BLaER1 treated with 17β-estradiol and CSF1 and Interleukin-3, amounts not matched to agents 10 nM and 100 nM (cell line): ENCODE data around the gene ATF6B.
"Not testable (repeated sequence)": the region's sequence is repeated elsewhere in the genome, so short reads cannot be mapped to it uniquely, and the experiment has no call there.

ENCODE experiments used
- H3K27ac ChIP-seq, 11 experiments: shearing (Covaris generic); formaldehyde crosslinking; 2 replicates each; pipeline ENCODE4 v1.8.1; 2022
- H3K27me3 ChIP-seq, 11 experiments: shearing (Covaris generic); formaldehyde crosslinking; 2 replicates each; pipeline ENCODE4 v1.8.1; 2022
- H3K36me3 ChIP-seq, 11 experiments: shearing (Covaris generic); formaldehyde crosslinking; 2 replicates each; pipeline ENCODE4 v1.8.1; 2022
- H3K4me1 ChIP-seq, 10 experiments: shearing (Covaris generic); formaldehyde crosslinking; 2 replicates each; pipeline ENCODE4 v1.8.1; 2022
- H3K4me2 ChIP-seq, 11 experiments: shearing (Covaris generic); formaldehyde crosslinking; 2 replicates each; pipeline ENCODE4 v1.8.1; 2022
- H3K4me3 ChIP-seq, 10 experiments: shearing (Covaris generic); formaldehyde crosslinking; 2 replicates each; pipeline ENCODE4 v1.8.1; 2022
- H3K9ac ChIP-seq, 11 experiments: shearing (Covaris generic); formaldehyde crosslinking; 2 replicates each; pipeline ENCODE4 v1.8.1; 2022
- H3K9me3 ChIP-seq, 11 experiments: shearing (Covaris generic); formaldehyde crosslinking; replicated peaks in 1 of 11; 2 replicates each; pipeline ENCODE4 v1.8.1; 2022
- H4K20me1 ChIP-seq, 11 experiments: shearing (Covaris generic); formaldehyde crosslinking; 2 replicates each; pipeline ENCODE4 v1.8.1; 2022
- Cebpa-rat ChIP-seq, 11 experiments: shearing (Covaris generic); IDR thresholded peaks; 2 replicates each; pipeline ENCODE4 v1.8.1; 2022

The ATF6B gene

DNA sequence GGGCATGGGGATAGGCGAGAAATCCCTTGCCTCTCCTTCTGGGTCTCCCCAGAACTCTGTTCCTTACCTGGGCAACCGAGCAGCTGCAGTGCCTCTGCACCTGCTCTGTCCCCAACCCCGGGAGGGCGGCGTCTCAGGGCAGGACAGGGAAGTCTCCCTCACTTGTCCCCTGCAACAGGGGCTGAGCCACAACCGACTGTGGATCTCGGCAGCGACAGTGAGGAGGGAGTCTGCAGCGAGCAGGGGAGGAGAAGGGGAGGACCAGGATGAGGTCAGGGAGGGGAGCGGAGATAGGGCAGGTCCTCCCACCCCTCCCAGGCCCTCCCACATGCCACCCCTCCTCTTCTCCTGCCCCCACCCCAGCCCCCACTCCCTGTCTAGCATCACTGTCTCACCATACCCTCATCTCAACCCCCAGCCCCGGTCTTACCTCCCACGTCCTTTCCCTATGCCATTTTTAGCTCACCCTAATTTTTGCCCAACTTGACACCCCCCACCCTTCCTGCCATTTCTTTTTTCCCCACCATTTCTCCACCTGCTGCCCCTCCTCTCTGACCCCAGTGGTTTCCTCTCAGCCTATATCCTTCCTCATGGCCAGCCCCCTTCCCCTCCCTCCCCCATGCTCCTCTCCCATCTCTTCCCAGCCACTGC, 18.8 kb downstream of the ATF6B start, which contains the start of gene TNXB:
Gene TNXB, minus strand, starts transcription at position 225 of the 651 bp plus-strand sequence. CDS start 11,140 bp downstream, outside the sequence.
- H3K9ac ChIP-seq, result peak within 1 kb of the TSS in 3 of 11 experiments; percentile 13 to 29 (median 28); a peak in 4 of 22 replicates
- H3K9me3 ChIP-seq, result no peaks in the 10 kb centered on the region

DNA sequence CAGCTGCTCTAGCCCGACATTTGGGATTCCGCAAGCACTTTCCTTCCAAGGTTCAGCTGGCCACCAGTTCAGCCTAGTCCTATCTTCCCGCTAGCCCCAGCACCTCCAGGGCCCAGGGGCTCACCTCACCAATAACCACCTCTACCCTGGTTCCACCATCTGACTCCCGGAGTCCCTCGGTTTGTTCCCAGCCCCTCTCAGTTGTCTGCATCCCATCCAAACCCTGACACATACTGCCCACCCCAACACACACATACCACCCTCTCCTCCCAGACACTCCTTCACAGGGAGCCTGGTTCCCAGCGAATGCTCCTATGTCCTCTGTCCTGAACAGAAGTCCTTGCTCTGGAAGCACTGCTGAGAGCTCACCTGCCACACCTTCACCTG, 19.3 kb downstream of the ATF6B start:
- H3K27ac ChIP-seq, result no peak overlapping the region
- no peaks in the 10 kb centered on the region for H3K27me3 ChIP-seq
- no peaks in the 10 kb centered on the region for H3K9me3 ChIP-seq
- peak overlapping the region in 3 of 11 experiments; percentile 13 to 29 (median 28); a peak in 3 of 22 replicates for H3K9ac ChIP-seq
- H4K20me1 ChIP-seq, result peaks cover 0 to 31% (median 0%) of the 10 kb centered on the region in 11 experiments; a peak in 5 of 22 replicates
- H3K4me3 ChIP-seq, result no peak overlapping the region
- H3K36me3 ChIP-seq, result peaks cover 3 to 33% (median 21%) of the 10 kb centered on the region in 11 experiments; a peak in 19 of 22 replicates
- peaks cover 34 to 49% (median 36%) of the 10 kb centered on the region in 10 experiments for H3K4me1 ChIP-seq
- peak overlapping the region; percentile 57 to 78 (median 72) for H3K4me2 ChIP-seq
- TF ChIP-seq Cebpa-rat (IDR thresholded peaks at IDR 0.05), result no peak

More for the DNA sequence above, 18.8 kb downstream of the ATF6B start, which contains the start of gene TNXB:
- Histone ChIP-seq H3K4me2 (peak within 1 kb of the TSS; percentile 57 to 78 (median 72)), H3K4me3 (no peak within 1 kb of the TSS), H3K27ac (0 out of 22 replicates have a peak within 1 kb of the TSS, but pooled peaks of 2 of the 11 experiments have one; percentile 4 to 15), H3K36me3 (peaks cover 5 to 38% (median 25%) of the 10 kb centered on the region in 11 experiments; a peak in 19 of 22 replicates), H4K20me1 (peaks cover 0 to 31% (median 0%) of the 10 kb centered on the region in 11 experiments; a peak in 5 of 22 replicates), H3K4me1 (peaks cover 34 to 49% (median 36%) of the 10 kb centered on the region in 10 experiments), H3K27me3 (no peaks in the 10 kb centered on the region)
- no peak for TF ChIP-seq Cebpa-rat (IDR thresholded peaks at IDR 0.05)

DNA sequence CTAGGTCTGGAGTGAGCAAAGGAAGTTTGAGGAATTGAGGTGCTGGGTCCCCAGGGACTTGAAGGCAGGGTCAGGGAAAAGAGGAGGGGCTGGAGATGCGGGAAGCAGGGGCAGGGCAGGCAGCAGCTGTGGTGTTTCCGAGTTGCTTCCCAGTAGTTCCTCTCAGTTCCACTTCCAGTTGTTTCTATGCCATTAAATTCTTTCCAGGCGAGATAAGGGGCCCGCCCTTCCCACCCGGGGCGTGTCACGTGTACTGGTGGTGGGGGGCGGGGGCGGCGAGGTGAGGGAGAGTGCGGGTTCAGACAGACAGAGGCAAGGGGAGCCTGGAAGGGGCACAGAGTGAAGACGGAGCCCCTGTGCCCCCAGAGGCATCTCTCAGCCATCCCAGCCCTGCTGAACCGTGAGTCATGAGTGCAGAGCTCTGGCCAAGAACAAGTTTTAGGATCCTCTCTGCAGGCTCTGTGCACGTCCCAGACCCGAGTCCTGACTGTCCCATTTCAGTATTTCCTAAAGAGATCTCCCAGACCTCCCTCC, 19.9 kb downstream of the ATF6B start:
- no peak overlapping the region for H3K4me3 ChIP-seq
- H3K9ac ChIP-seq, result peak overlapping the region in 1 of 11 experiments; percentile 28; a peak in 2 of 22 replicates

DNA sequence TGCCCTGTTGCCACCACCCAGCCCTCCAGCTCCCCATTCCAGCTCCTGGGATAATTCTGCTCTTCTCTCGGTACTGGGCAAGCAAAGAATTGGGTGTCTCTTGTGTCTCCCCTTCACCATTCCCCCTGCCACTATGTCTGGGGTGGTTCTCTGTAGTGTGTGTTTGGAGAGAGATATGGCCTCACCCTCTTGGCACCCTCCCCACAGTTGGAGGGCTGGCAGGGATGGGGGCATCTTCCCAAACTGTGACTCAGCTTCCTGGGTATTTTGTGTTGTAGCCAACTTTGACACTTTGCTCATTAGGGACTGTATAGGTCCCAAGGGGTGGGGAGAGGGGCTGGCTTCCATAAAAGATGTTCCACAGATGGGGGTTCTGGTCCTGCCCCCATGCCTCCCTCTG, 20.6 kb downstream of the ATF6B start:
- no peaks in the 10 kb centered on the region for H3K27me3 ChIP-seq
- H3K27ac ChIP-seq, result no peak overlapping the region
- peaks cover 34 to 44% (median 36%) of the 10 kb centered on the region in 10 experiments for H3K4me1 ChIP-seq
- TF ChIP-seq Cebpa-rat (IDR thresholded peaks at IDR 0.05), result no peak
- no peaks in the 10 kb centered on the region for H3K9me3 ChIP-seq
- H3K36me3 ChIP-seq, result peaks cover 0 to 20% (median 15%) of the 10 kb centered on the region in 11 experiments; a peak in 17 of 22 replicates
- peaks cover 0 to 22% (median 0%) of the 10 kb centered on the region in 11 experiments; a peak in 5 of 22 replicates for H4K20me1 ChIP-seq
- peak overlapping the region; percentile 57 to 78 (median 72); a peak in 21 of 22 replicates for H3K4me2 ChIP-seq
- peak overlapping the region in 1 of 11 experiments; percentile 28; a peak in 1 of 22 replicates for H3K9ac ChIP-seq
- H3K4me3 ChIP-seq, result no peak overlapping the region

More for the DNA sequence above, 19.9 kb downstream of the ATF6B start:
- H4K20me1 ChIP-seq, result peaks cover 0 to 27% (median 0%) of the 10 kb centered on the region in 11 experiments; a peak in 5 of 22 replicates
- no peak overlapping the region for H3K27ac ChIP-seq
- no peaks in the 10 kb centered on the region for H3K9me3 ChIP-seq
- no peaks in the 10 kb centered on the region for H3K27me3 ChIP-seq
- TF ChIP-seq Cebpa-rat (IDR thresholded peaks at IDR 0.05), result no peak
- H3K4me1 ChIP-seq, result peaks cover 34 to 46% (median 36%) of the 10 kb centered on the region in 10 experiments
- peak overlapping the region; percentile 57 to 78 (median 72) for H3K4me2 ChIP-seq
- H3K36me3 ChIP-seq, result peaks cover 0 to 27% (median 15%) of the 10 kb centered on the region in 11 experiments; a peak in 17 of 22 replicates

DNA sequence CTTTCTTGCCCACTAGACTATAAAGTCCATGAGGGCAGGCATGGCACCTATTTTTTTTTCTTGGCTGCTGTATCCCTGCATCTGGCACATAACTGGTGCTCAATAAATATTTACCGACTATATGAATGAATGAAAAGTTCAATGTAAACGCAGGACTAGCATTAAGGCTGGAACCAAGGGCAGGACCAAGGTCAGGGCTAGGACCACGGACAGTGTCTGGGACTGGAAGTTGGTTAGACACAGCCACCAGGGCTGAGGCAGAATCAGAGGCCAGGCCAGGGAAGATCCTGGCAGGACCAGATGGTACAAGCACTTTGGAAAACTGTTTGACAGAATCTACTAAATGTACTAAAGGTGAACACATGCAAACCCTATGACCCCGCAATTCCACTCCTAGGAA, 22.6 kb downstream of the ATF6B start:
- H3K27me3 ChIP-seq, result no peaks in the 10 kb centered on the region
- H3K9me3 ChIP-seq, result no peaks in the 10 kb centered on the region
- peaks cover 0 to 16% (median 0%) of the 10 kb centered on the region in 11 experiments; a peak in 5 of 22 replicates for H4K20me1 ChIP-seq
- peaks cover 0 to 2% (median 0%) of the 10 kb centered on the region in 11 experiments; a peak in 2 of 22 replicates for H3K36me3 ChIP-seq
- TF ChIP-seq Cebpa-rat (IDR thresholded peaks at IDR 0.05), result no peak
- H3K4me3 ChIP-seq, result no peak overlapping the region
- no peak overlapping the region for H3K27ac ChIP-seq
- H3K4me2 ChIP-seq, result no peak overlapping the region
- H3K4me1 ChIP-seq, result peaks cover 30 to 36% (median 32%) of the 10 kb centered on the region in 10 experiments
- no peak overlapping the region for H3K9ac ChIP-seq

DNA sequence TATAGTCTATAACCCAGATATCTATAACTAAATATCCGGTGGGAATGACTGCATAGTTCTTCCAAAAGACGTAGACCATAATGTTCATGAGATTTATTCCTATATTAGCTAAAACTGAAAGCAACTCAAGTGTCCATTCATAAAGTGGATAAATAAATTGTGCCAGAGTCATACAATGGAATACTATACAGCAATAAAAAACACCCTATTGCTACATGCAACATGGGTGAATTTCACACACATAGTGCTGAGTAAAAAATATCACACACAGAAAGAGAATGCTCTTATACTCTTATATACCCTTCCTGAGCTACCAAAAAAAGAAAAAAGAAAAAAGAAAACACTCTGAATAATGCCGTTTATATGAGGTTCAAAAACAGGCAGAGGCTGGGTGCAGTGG, 25.8 kb downstream of the ATF6B start:
- Histone ChIP-seq H4K20me1 (no peaks in the 10 kb centered on the region; a peak in 2 of 22 replicates), H3K4me1 (peaks cover 0 to 10% (median 1%) of the 10 kb centered on the region in 10 experiments; a peak in 14 of 20 replicates), H3K9ac (no peak overlapping the region), H3K27ac (no peak overlapping the region), H3K36me3 (no peaks in the 10 kb centered on the region), H3K4me3 (no peak overlapping the region), H3K9me3 (no peaks in the 10 kb centered on the region), H3K4me2 (no peak overlapping the region), H3K27me3 (no peaks in the 10 kb centered on the region)
- no peak for TF ChIP-seq Cebpa-rat (IDR thresholded peaks at IDR 0.05)

DNA sequence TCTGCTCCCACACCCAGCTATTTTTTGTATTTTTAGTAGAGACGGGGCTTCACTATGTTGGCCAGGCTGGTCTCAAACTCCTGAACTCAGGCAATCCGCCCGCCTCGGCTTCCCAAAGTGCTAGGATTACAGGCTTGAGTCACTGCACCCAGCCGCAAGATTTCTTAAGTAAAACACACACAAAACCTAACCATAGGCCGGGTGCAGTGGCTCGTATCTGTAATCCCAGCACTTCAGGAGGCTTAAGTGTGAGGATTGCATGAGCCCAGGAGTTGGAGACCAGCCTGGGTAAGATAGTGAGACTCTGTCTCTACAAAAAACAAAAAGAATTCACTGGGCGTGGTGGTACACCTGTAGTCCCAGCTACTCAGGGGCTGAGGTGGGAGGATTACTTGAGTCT, 27.8 kb downstream of the ATF6B start:
- H3K4me3 ChIP-seq, H3K4me1 ChIP-seq, H3K9me3 ChIP-seq, H4K20me1 ChIP-seq, H3K27ac ChIP-seq, H3K36me3 ChIP-seq, H3K4me2 ChIP-seq, H3K9ac ChIP-seq: not testable (repeated sequence)
- peaks cover 0 to 18% (median 0%) of the 10 kb centered on the region in 11 experiments; a peak in 1 of 22 replicates for H3K27me3 ChIP-seq

DNA sequence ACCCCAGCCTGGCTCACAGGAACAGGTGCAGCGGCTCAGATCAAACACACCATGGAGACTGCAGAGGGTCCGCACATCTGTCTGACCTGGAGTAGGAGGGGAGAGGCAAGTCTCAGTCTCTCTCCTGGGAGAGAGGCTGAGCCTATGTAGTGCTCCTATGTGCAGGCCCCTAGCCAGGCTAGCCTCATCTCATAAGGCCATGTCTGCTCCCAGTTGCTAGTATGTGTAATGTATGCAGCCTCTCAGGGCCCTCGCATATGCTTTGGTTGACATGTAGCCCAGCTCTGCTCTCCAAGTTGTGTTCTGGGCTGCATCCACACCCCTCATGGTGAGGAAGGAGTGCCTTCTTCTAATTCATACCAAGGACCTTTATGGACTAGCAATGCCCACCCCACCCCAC, 30.7 kb downstream of the ATF6B start:
- H4K20me1 ChIP-seq, result peaks cover 0 to 15% (median 0%) of the 10 kb centered on the region in 11 experiments; a peak in 3 of 22 replicates
- H3K36me3 ChIP-seq, result no peaks in the 10 kb centered on the region
- H3K27ac ChIP-seq, result no peak overlapping the region
- TF ChIP-seq Cebpa-rat (IDR thresholded peaks at IDR 0.05), result no peak
- H3K4me2 ChIP-seq, result no peak overlapping the region
- H3K4me1 ChIP-seq, result peaks cover 0 to 6% (median 0%) of the 10 kb centered on the region in 10 experiments; a peak in 4 of 20 replicates
- H3K4me3 ChIP-seq, result no peak overlapping the region
- H3K27me3 ChIP-seq, result peaks cover 0 to 22% (median 0%) of the 10 kb centered on the region in 11 experiments; a peak in 4 of 22 replicates
- H3K9me3 ChIP-seq, result no peaks in the 10 kb centered on the region
- no peak overlapping the region for H3K9ac ChIP-seq
